ENCODE measurements around the gene IDH1. TPM values are rescaled to one million over a fixed set of nuclear protein-coding genes. Genes with fewer than 3 reads are reported as not detected.

The IDH1 gene
- total and polyA plus RNA-seq, 2 of the 4 experiments (the other 2 are of a cell fraction), result 53.5 to 77.1 TPM

GRCh38 chr2:208294482-208295024, 39.7 kb upstream of the IDH1 start:
- no peaks in the 10 kb centered on the region for H3K9me3 ChIP-seq (ENCODE audit: control insufficient read depth, insufficient read depth, low read length)
- H2BK120ac ChIP-seq (ENCODE audit: low read depth, low read length), result no peak overlapping the region
- H3K56ac ChIP-seq (ENCODE audit: extremely low read depth, insufficient read depth, low read length), result no peak overlapping the region
- ChIA-PET CTCF (no interaction called here), POLR2A (ENCODE audit: unreplicated experiment) (no interaction called here)
- TF ChIP-seq MXI1 (IDR thresholded peaks at IDR 0.05; ENCODE audit: borderline replicate concordance, low read depth, low read length) (no peak), CHD1 (IDR thresholded peaks at IDR 0.05; ENCODE audit: low read depth, low read length) (no peak), MAFK (IDR thresholded peaks at IDR 0.05; ENCODE audit: low read depth, low read length) (no peak), RAD21 (IDR thresholded peaks at IDR 0.05; ENCODE audit: low read length) (no peak), NFE2L2 (IDR thresholded peaks at IDR 0.05; ENCODE audit: low read depth, low read length) (no peak), USF2 (IDR thresholded peaks at IDR 0.05; ENCODE audit: low read depth, low read length) (no peak), ELK1 (IDR thresholded peaks at IDR 0.05; ENCODE audit: borderline replicate concordance, low read depth, low read length) (no peak), CEBPB (IDR thresholded peaks at IDR 0.05; ENCODE audit: low read depth, low read length) (no peak), CTCF (conservative IDR thresholded peaks at IDR 0.05; ENCODE audit: low read depth, low read length) (no peak), SMC3 (IDR thresholded peaks at IDR 0.05; ENCODE audit: low read depth, low read length) (no peak), MAZ (IDR thresholded peaks at IDR 0.05; ENCODE audit: borderline replicate concordance, low read depth, low read length) (no peak), BHLHE40 (IDR thresholded peaks at IDR 0.05; ENCODE audit: low read depth, low read length) (no peak), RCOR1 (IDR thresholded peaks at IDR 0.05; ENCODE audit: insufficient replicate concordance, low read length) (no peak), POLR2A (IDR thresholded peaks at IDR 0.05; ENCODE audit: low read depth, low read length) (no peak), FOS (IDR thresholded peaks at IDR 0.05; ENCODE audit: low read depth, low read length) (no peak), RFX5 (IDR thresholded peaks at IDR 0.05; ENCODE audit: low read depth, low read length) (no peak)
- no peak overlapping the region for H3K4me2 ChIP-seq (ENCODE audit: low read depth, low read length)
- no peak for DNase-seq
- H3K4me3 ChIP-seq (ENCODE audit: insufficient read depth, low read depth, low read length), result no peak overlapping the region
- no peaks in the 10 kb centered on the region for H4K20me1 ChIP-seq (ENCODE audit: insufficient read depth, low read length)
- H3K9me1 ChIP-seq (ENCODE audit: insufficient read depth, low read length), result no peaks in the 10 kb centered on the region
- no peak overlapping the region for H2AK5ac ChIP-seq (ENCODE audit: low read depth, low read length)
- no peak overlapping the region for H4K91ac ChIP-seq (ENCODE audit: insufficient read depth, low read depth, low read length)
- no peak overlapping the region for H3K9ac ChIP-seq (ENCODE audit: low read depth, low read length)
- ATAC-seq (ENCODE audit: low read depth), result no peak
- no peak overlapping the region for H3K23ac ChIP-seq (ENCODE audit: low read depth, low read length)
- no peak overlapping the region for H2AFZ ChIP-seq (replicated peaks; ENCODE audit: low read length, poor library complexity)
- H2BK20ac ChIP-seq (ENCODE audit: low read depth, low read length), result no peak overlapping the region
- 100% methylated on average over 1 of the region's 4 CpGs; no CpG with 5 or more reads in 1 of the 2 experiments for WGBS, 2 experiments (ENCODE audit: extremely low coverage in 2 of 2, insufficient read length in 1 of 2)
- H2AK9ac ChIP-seq (replicated peaks; ENCODE audit: low read depth, low read length, poor library complexity), result no peak overlapping the region
- no peak overlapping the region for H4K5ac ChIP-seq (ENCODE audit: low read depth, low read length)
- peaks cover 16% of the 10 kb centered on the region for H3K36me3 ChIP-seq (ENCODE audit: control insufficient read depth, insufficient read depth, low read length)
- in situ Hi-C loops (cut with MboI; ENCODE audit: low sequenced_read_pairs) (no loop called here), dilution Hi-C loops (cut with HindIII; ENCODE audit: low sequenced_read_pairs, unreplicated experiment) (no loop called here), intact Hi-C loops (cut with micrococcal nuclease) (no loop called here)
- no peak overlapping the region for H2BK5ac ChIP-seq (ENCODE audit: low read depth, low read length, poor library complexity, severe bottlenecking)
- BruUV-seq (replicated peaks), result no TSS peak
- H3K27me3 ChIP-seq (ENCODE audit: control insufficient read depth, insufficient read depth, low read length), result no peaks in the 10 kb centered on the region
- H4K8ac ChIP-seq (ENCODE audit: low read depth in 2 of 2, low read length in 2 of 2), result no peak overlapping the region
- H3K4ac ChIP-seq (ENCODE audit: low read depth, low read length), result no peak overlapping the region
- peaks cover 15 to 23% of the 10 kb centered on the region in 2 experiments for H3K79me1 ChIP-seq (ENCODE audit: low read depth in 1 of 2, low read length in 2 of 2)
- H3K18ac ChIP-seq (ENCODE audit: low read depth, low read length), result no peak overlapping the region
- H2BK15ac ChIP-seq (ENCODE audit: low read depth, low read length), result no peak overlapping the region
- no peak overlapping the region for H3K14ac ChIP-seq (replicated peaks; ENCODE audit: low read depth, low read length)
- H3K4me1 ChIP-seq (ENCODE audit: control insufficient read depth, insufficient read depth, low read length), result no peaks in the 10 kb centered on the region; the same call in 1 of the 2 replicates
- no peak overlapping the region for H3K27ac ChIP-seq (ENCODE audit: insufficient read depth, low read length)

Data from IMR-90 (cell line).